ENCODE measurements around the gene KCNK13.
A peak's percentile ranks its signal among the peaks of the same experiment; 100 is the strongest.

The KCNK13 gene

GRCh38 chr14:90114554-90114953 is 52.8 kb downstream of the KCNK13 start:
- POLR2A ChIA-PET = no interaction called here
- CTCF ChIA-PET = no interaction called here
- DNase-seq (ENCODE audit: extremely low spot score) = peak; percentile 37
- no peak for TF ChIP-seq SUZ12 (IDR thresholded peaks at IDR 0.05)
- no peak for TF ChIP-seq CTBP1 (IDR thresholded peaks at IDR 0.05; ENCODE audit: borderline replicate concordance)
- no peak for TF ChIP-seq FOXM1 (IDR thresholded peaks at IDR 0.05; ENCODE audit: borderline replicate concordance)
- no peak for TF ChIP-seq NFRKB (IDR thresholded peaks at IDR 0.05)
- no peak for TF ChIP-seq ARNT (IDR thresholded peaks at IDR 0.05)
- no peak for TF ChIP-seq ELF4 (IDR thresholded peaks at IDR 0.05)
- TF ChIP-seq L3MBTL2 (conservative IDR thresholded peaks at IDR 0.05) = no peak
- TF ChIP-seq PKNOX1 (IDR thresholded peaks at IDR 0.05) = no peak
- TF ChIP-seq LEF1 (IDR thresholded peaks at IDR 0.05; ENCODE audit: borderline replicate concordance) = no peak

- no peak for DNase-seq (ENCODE audit: extremely low spot score)
- ChIA-PET CTCF (no interaction called here), POLR2A (no interaction called here)
- no peak for TF ChIP-seq LEF1 (IDR thresholded peaks at IDR 0.05; ENCODE audit: borderline replicate concordance)
- TF ChIP-seq SP1 (IDR thresholded peaks at IDR 0.05) = no peak
- TF ChIP-seq TARDBP (IDR thresholded peaks at IDR 0.05) = no peak
- TF ChIP-seq L3MBTL2 (conservative IDR thresholded peaks at IDR 0.05) = no peak
- no peak for TF ChIP-seq HDGF (IDR thresholded peaks at IDR 0.05; ENCODE audit: borderline replicate concordance)
- TF ChIP-seq FOXK2 (IDR thresholded peaks at IDR 0.05) = no peak
- no peak for TF ChIP-seq ZNF384 (IDR thresholded peaks at IDR 0.05)
- no peak for TF ChIP-seq ELF4 (IDR thresholded peaks at IDR 0.05)
- TF ChIP-seq NFRKB (IDR thresholded peaks at IDR 0.05) = no peak
- TF ChIP-seq FOXM1 (IDR thresholded peaks at IDR 0.05; ENCODE audit: borderline replicate concordance) = no peak
- no peak for TF ChIP-seq CTBP1 (IDR thresholded peaks at IDR 0.05; ENCODE audit: borderline replicate concordance)
- TF ChIP-seq SUZ12 (IDR thresholded peaks at IDR 0.05) = no peak
- no peak for TF ChIP-seq PKNOX1 (IDR thresholded peaks at IDR 0.05)
- TF ChIP-seq BHLHE40 (IDR thresholded peaks at IDR 0.05; ENCODE audit: borderline replicate concordance) = no peak
- TF ChIP-seq FOXA1 (IDR thresholded peaks at IDR 0.05) = no peak
- no peak for TF ChIP-seq ARNT (IDR thresholded peaks at IDR 0.05)
Observed at GRCh38 chr14:90115780-90116179, 54.0 kb downstream of the KCNK13 start.

GRCh38 chr14:90116444-90116843 is 54.6 kb downstream of the KCNK13 start:
- ChIA-PET POLR2A (no interaction called here), CTCF (no interaction called here)
- no peak for DNase-seq (ENCODE audit: extremely low spot score)
- TF ChIP-seq HDGF (IDR thresholded peaks at IDR 0.05; ENCODE audit: borderline replicate concordance) = no peak
- TF ChIP-seq FOXA1 (IDR thresholded peaks at IDR 0.05) = no peak
- TF ChIP-seq CTBP1 (IDR thresholded peaks at IDR 0.05; ENCODE audit: borderline replicate concordance) = no peak
- TF ChIP-seq NFRKB (IDR thresholded peaks at IDR 0.05) = no peak
- TF ChIP-seq SP1 (IDR thresholded peaks at IDR 0.05) = no peak
- TF ChIP-seq FOXK2 (IDR thresholded peaks at IDR 0.05) = no peak
- TF ChIP-seq PKNOX1 (IDR thresholded peaks at IDR 0.05) = no peak
- no peak for TF ChIP-seq FOXM1 (IDR thresholded peaks at IDR 0.05; ENCODE audit: borderline replicate concordance)
- no peak for TF ChIP-seq SUZ12 (IDR thresholded peaks at IDR 0.05)

GRCh38 chr14:90118027-90118426 is 56.2 kb downstream of the KCNK13 start:
- ChIA-PET CTCF (no interaction called here), POLR2A (no interaction called here)
- no peak for TF ChIP-seq L3MBTL2 (conservative IDR thresholded peaks at IDR 0.05)
- no peak for TF ChIP-seq FOXA1 (IDR thresholded peaks at IDR 0.05)
- no peak for TF ChIP-seq TARDBP (IDR thresholded peaks at IDR 0.05)
- no peak for TF ChIP-seq SP1 (IDR thresholded peaks at IDR 0.05)
- TF ChIP-seq ZNF384 (IDR thresholded peaks at IDR 0.05) = no peak
- no peak for TF ChIP-seq SUZ12 (IDR thresholded peaks at IDR 0.05)
- no peak for DNase-seq (ENCODE audit: extremely low spot score)

GRCh38 chr14:90126260-90126659 is 64.5 kb downstream of the KCNK13 start:
- DNase-seq (ENCODE audit: extremely low spot score) = no peak
- TF ChIP-seq NFRKB (IDR thresholded peaks at IDR 0.05) = no peak
- TF ChIP-seq CTBP1 (IDR thresholded peaks at IDR 0.05; ENCODE audit: borderline replicate concordance) = no peak
- TF ChIP-seq L3MBTL2 (conservative IDR thresholded peaks at IDR 0.05) = no peak
- no peak for TF ChIP-seq LEF1 (IDR thresholded peaks at IDR 0.05; ENCODE audit: borderline replicate concordance)
- TF ChIP-seq ARNT (IDR thresholded peaks at IDR 0.05) = no peak
- TF ChIP-seq PKNOX1 (IDR thresholded peaks at IDR 0.05) = no peak
- TF ChIP-seq FOXA1 (IDR thresholded peaks at IDR 0.05) = no peak
- TF ChIP-seq BHLHE40 (IDR thresholded peaks at IDR 0.05; ENCODE audit: borderline replicate concordance) = no peak
- TF ChIP-seq SP1 (IDR thresholded peaks at IDR 0.05) = no peak
- TF ChIP-seq ZNF384 (IDR thresholded peaks at IDR 0.05) = no peak
- TF ChIP-seq TARDBP (IDR thresholded peaks at IDR 0.05) = no peak
- no peak for TF ChIP-seq ELF4 (IDR thresholded peaks at IDR 0.05)
- TF ChIP-seq SUZ12 (IDR thresholded peaks at IDR 0.05) = no peak
- CTCF ChIA-PET = no interaction called here
- POLR2A ChIA-PET = no interaction called here

- no peak for DNase-seq (ENCODE audit: extremely low spot score)
- no peak for TF ChIP-seq PKNOX1 (IDR thresholded peaks at IDR 0.05)
- no peak for TF ChIP-seq SP1 (IDR thresholded peaks at IDR 0.05)
- ChIA-PET POLR2A (no interaction called here), CTCF (no interaction called here)
Observed at GRCh38 chr14:90132821-90133570, 71.2 kb downstream of the KCNK13 start.

Measured in HEK293T (cell line).